SH-SY5Y (cell line): ENCODE results near the gene TNIP3.

Experiments
- GATA2 ChIP-seq: IDR thresholded peaks from 2 replicates; pipeline ENCODE4 v1.6.1; 2011; ENCODE audit warnings: mild to moderate bottlenecking, low read depth, low read length
- GATA3 ChIP-seq: IDR thresholded peaks from 2 replicates; pipeline ENCODE4 v1.6.1; 2011; ENCODE audit warnings: low read depth, mild to moderate bottlenecking, low read length, moderate library complexity

DNA sequence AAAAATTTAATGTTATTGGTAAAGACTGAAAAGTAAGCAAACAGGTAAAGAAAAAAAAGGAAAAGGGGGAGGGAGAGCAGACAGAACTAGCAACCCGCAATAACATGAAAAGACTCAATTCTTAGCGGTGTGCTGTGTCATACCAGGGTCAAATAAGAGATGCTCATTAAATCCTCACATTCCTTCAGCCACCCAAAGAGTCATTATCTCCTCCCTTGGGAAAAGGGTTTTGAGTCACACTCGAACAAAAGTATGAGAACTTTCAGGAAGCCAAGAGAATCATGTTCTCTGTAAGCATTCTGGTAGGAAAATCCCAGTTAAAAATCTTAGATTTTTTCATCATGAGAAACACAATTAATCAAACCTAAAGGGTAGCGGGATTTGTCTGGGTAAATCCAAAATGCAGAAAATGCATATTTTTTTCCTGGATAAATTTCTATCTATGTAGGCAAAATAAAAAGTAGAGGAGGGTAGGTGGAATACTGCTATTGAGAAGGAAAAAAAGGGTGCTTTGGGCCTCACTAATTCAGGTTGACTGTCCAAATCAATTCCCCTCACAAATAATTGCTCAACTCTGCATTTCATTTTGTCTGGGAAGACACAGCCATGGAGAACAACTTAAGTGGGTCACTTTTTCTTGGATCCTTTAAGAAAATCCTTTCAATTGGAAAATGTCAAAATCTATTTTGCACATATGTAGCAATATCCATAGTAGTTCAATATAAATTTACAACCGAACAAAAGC lies 23.2 kb downstream of the TNIP3 start:
- TF ChIP-seq GATA2 (no peak), GATA3 (no peak)
